Natural killer cell (primary cell): ENCODE results near the gene TTLL9. TPM values are rescaled to one million over a fixed set of nuclear protein-coding genes. Genes with fewer than 3 reads are reported as not detected.

ENCODE experiments used
- ATAC-seq, 3 donors: fragments of 150-1000 bp in 2 of 3; fragments of 200-7000 bp in 1 of 3; cut with Tn5 transposase; 1 replicate in 1 of 3; 2 replicates in 2 of 3; pipeline ENCODE4 v1.10.0; 2021; ENCODE audit warnings: mild to moderate bottlenecking in 2 of 3, moderate library complexity in 2 of 3
- DNase-seq, 2 donors: peaks; one replicate each; pipeline versions ENCODE4 v3.0.0 to v3.0.0-alpha.2; 2013 to 2021; ENCODE audit warnings: mixed read lengths in 1 of 2
- H3K27ac ChIP-seq: one replicate; pipeline ENCODE4 v1.5.1; 2013; ENCODE audit warnings: mild to moderate bottlenecking, low read length
- H3K27me3 ChIP-seq: one replicate; pipeline ENCODE4 v1.6.1; 2013; ENCODE audit warnings: low read length; ENCODE audit not compliant: control insufficient read depth, insufficient read depth
- H3K36me3 ChIP-seq: one replicate; pipeline ENCODE4 v1.6.1; 2013; ENCODE audit warnings: low read length; ENCODE audit not compliant: control insufficient read depth, insufficient read depth
- H3K4me1 ChIP-seq: one replicate; pipeline ENCODE4 v1.6.1; 2013; ENCODE audit warnings: low read length; ENCODE audit not compliant: control insufficient read depth, insufficient read depth
- H3K4me3 ChIP-seq: one replicate; pipeline ENCODE4 v1.5.1; 2013; ENCODE audit warnings: low read length
- H3K9me3 ChIP-seq: one replicate; pipeline ENCODE4 v1.6.1; 2013; ENCODE audit warnings: low read length; ENCODE audit not compliant: control insufficient read depth, insufficient read depth
- H3K27ac Mint-ChIP-seq, 2 donors: one replicate each; pipeline ENCODE4 v1.8.0; 2022; ENCODE audit warnings: mild to moderate bottlenecking in 2 of 2, mixed read lengths in 2 of 2, moderate library complexity in 1 of 2
- H3K27me3 Mint-ChIP-seq, 2 donors: one replicate each; pipeline ENCODE4 v1.8.0; 2022; ENCODE audit warnings: low read depth in 2 of 2, mixed read lengths in 2 of 2
- H3K36me3 Mint-ChIP-seq: one replicate; pipeline ENCODE4 v1.8.0; 2022; ENCODE audit warnings: mixed read lengths
- H3K4me1 Mint-ChIP-seq, 2 donors: one replicate each; pipeline ENCODE4 v1.8.0; 2022; ENCODE audit warnings: mixed read lengths in 2 of 2
- H3K4me3 Mint-ChIP-seq: one replicate; pipeline ENCODE4 v1.8.0; 2022; ENCODE audit warnings: mild to moderate bottlenecking, moderate library complexity, mixed read lengths
- H3K9me3 Mint-ChIP-seq, 2 donors: one replicate each; pipeline ENCODE4 v1.8.0; 2022; ENCODE audit warnings: mixed read lengths in 2 of 2
- CTCF ChIP-seq: fragments of 200-600 bp; IDR thresholded peaks from one replicate; pipeline ENCODE4 v1.8.0; 2022; ENCODE audit warnings: antibody characterized with exemption
- WGBS: methylation state at CpG from one replicate; pipeline ENCODE4 v1.1.7; 2013; ENCODE audit warnings: missing lambda C conversion rate; ENCODE audit not compliant: insufficient coverage; 5-methylcytosine and 5-hydroxymethylcytosine counted together
- intact Hi-C: fragments of 100-400 bp; cut with micrococcal nuclease; formaldehyde crosslinking; loops from one replicate; pipeline ENCODE4 v1.14.2; 2022
- total RNA-seq, 4 donors: library from RNA; stranded (reverse); fragments of 120-200 nt in 1 of 4; gene quantifications; one replicate each; pipeline versions ENCODE4 v1.2.3 to v1.2.4, GENCODE V29; 2013 to 2022

The TTLL9 gene
- total RNA-seq, 3 donors from 2014 or later (not counting 1 experiment from before 2014, with no cell fraction given): not detected

GRCh38 chr20:31968291-31969126 is 98.1 kb downstream of the TTLL9 start:
- Histone ChIP-seq H3K9me3 (no peaks in the 10 kb centered on the region), H3K27me3 (peaks cover 12% of the 10 kb centered on the region), H3K36me3 (no peaks in the 10 kb centered on the region), H3K4me1 (peaks cover 11% of the 10 kb centered on the region), H3K4me3 (no peak overlapping the region), H3K27ac (no peak overlapping the region)
- intact Hi-C loops: no loop called here
- DNase-seq (peak; percentile 85 to 91), ATAC-seq (peak; percentile 94 to 100 (median 99))
- 3% methylated on average over 54 of the region's 57 CpGs for WGBS
- no peak for TF ChIP-seq CTCF
- H3K36me3 Mint-ChIP-seq: no peaks in the 10 kb centered on the region
- peaks cover 9 to 18% of the 10 kb centered on the region in 2 donors for H3K4me1 Mint-ChIP-seq
- H3K9me3 Mint-ChIP-seq: no peaks in the 10 kb centered on the region
- peaks cover 44 to 69% of the 10 kb centered on the region in 2 donors for H3K27me3 Mint-ChIP-seq
- H3K27ac Mint-ChIP-seq: no peak overlapping the region
- H3K4me3 Mint-ChIP-seq: peak overlapping the region; percentile 92

GRCh38 chr20:31969991-31970390 is 99.6 kb downstream of the TTLL9 start:
- no peaks in the 10 kb centered on the region for H3K36me3 Mint-ChIP-seq
- intact Hi-C loops: no loop called here
- Histone ChIP-seq H3K27me3 (peaks cover 12% of the 10 kb centered on the region), H3K36me3 (no peaks in the 10 kb centered on the region), H3K4me1 (peaks cover 11% of the 10 kb centered on the region), H3K4me3 (no peak overlapping the region), H3K27ac (no peak overlapping the region), H3K9me3 (no peaks in the 10 kb centered on the region)
- peaks cover 9 to 18% of the 10 kb centered on the region in 2 donors for H3K4me1 Mint-ChIP-seq
- peaks cover 44 to 69% of the 10 kb centered on the region in 2 donors for H3K27me3 Mint-ChIP-seq
- no peak for TF ChIP-seq CTCF
- WGBS: 52% methylated on average over 2 of the region's 5 CpGs
- H3K9me3 Mint-ChIP-seq: no peaks in the 10 kb centered on the region
- no peak for ATAC-seq
- DNase-seq: no peak
- no peak overlapping the region for H3K27ac Mint-ChIP-seq
- H3K4me3 Mint-ChIP-seq: peak overlapping the region; percentile 26

GRCh38 chr20:31972471-31973021 is 102.1 kb downstream of the TTLL9 start:
- H3K4me3 ChIP-seq: no peak overlapping the region
- peaks cover 5 to 9% of the 10 kb centered on the region in 2 donors for H3K4me1 Mint-ChIP-seq
- no peak overlapping the region for H3K27ac Mint-ChIP-seq
- no peak for TF ChIP-seq CTCF
- intact Hi-C loops: no loop called here
- DNase-seq (no peak), ATAC-seq (no peak)
- no peaks in the 10 kb centered on the region for H3K36me3 Mint-ChIP-seq
- H3K4me1 ChIP-seq: peaks cover 11% of the 10 kb centered on the region
- no peak overlapping the region for H3K27ac ChIP-seq
- WGBS: 59% methylated on average over 4 of the region's 4 CpGs
- H3K9me3 Mint-ChIP-seq: no peaks in the 10 kb centered on the region
- H3K36me3 ChIP-seq: no peaks in the 10 kb centered on the region
- H3K27me3 Mint-ChIP-seq: peaks cover 42 to 47% of the 10 kb centered on the region in 2 donors
- no peak overlapping the region for H3K4me3 Mint-ChIP-seq
- peaks cover 12% of the 10 kb centered on the region for H3K27me3 ChIP-seq
- H3K9me3 ChIP-seq: no peaks in the 10 kb centered on the region
